Liver (tissue), 9 donors: ENCODE data around the gene SLC26A9. TPM values are rescaled to one million over a fixed set of nuclear protein-coding genes. Genes with fewer than 3 reads are reported as not detected.

Experiments used
- DNase-seq: peaks from one replicate; pipeline ENCODE4 v3.0.0-alpha.2; 2017; ENCODE audit warnings: low spot score
- H3K27ac ChIP-seq, 2 donors: one replicate each; pipeline ENCODE4 v1.7.0; 2013; ENCODE audit warnings: inconsistent platforms in 2 of 2, low read length in 2 of 2, control low read depth in 1 of 2, low read depth in 1 of 2, mild to moderate bottlenecking in 1 of 2
- H3K27me3 ChIP-seq, 4 donors: one replicate each; pipeline versions ENCODE4 v1.6.1 to v1.7.0; 2013; ENCODE audit warnings: low read length in 3 of 4, inconsistent platforms in 1 of 4, mild to moderate bottlenecking in 1 of 4, moderate library complexity in 1 of 4; ENCODE audit not compliant: control insufficient read depth in 4 of 4, insufficient read depth in 4 of 4
- H3K36me3 ChIP-seq, 4 donors: one replicate each; pipeline versions ENCODE4 v1.6.1 to v1.7.0; 2013; ENCODE audit warnings: low read length in 3 of 4, mild to moderate bottlenecking in 3 of 4, low read depth in 1 of 4, moderate library complexity in 1 of 4; ENCODE audit not compliant: control insufficient read depth in 4 of 4, insufficient read depth in 3 of 4
- H3K4me1 ChIP-seq, 4 donors: one replicate each; pipeline versions ENCODE4 v1.6.1 to v1.7.0; 2013; ENCODE audit warnings: low read length in 3 of 4, mild to moderate bottlenecking in 3 of 4, moderate library complexity in 1 of 4; ENCODE audit not compliant: control insufficient read depth in 4 of 4, insufficient read depth in 4 of 4
- H3K4me3 ChIP-seq, 3 donors: one replicate each; pipeline versions ENCODE4 v1.6.1 to v1.7.0; 2013; ENCODE audit warnings: low read length in 3 of 3, control low read depth in 1 of 3, low read depth in 1 of 3, mild to moderate bottlenecking in 1 of 3
- H3K9ac ChIP-seq, 2 donors: one replicate each; pipeline ENCODE4 v1.7.0; 2013; ENCODE audit warnings: low read length in 2 of 2, mild to moderate bottlenecking in 2 of 2, moderate library complexity in 2 of 2, control low read depth in 1 of 2, low read depth in 1 of 2
- H3K9me3 ChIP-seq, 4 donors: one replicate each; pipeline versions ENCODE4 v1.6.1 to v1.7.0; 2013; ENCODE audit warnings: low read length in 3 of 4; ENCODE audit not compliant: control insufficient read depth in 4 of 4
- EGR1 ChIP-seq, 2 donors: IDR thresholded peaks; 2 replicates each; pipeline ENCODE4 v1.6.1; 2016 to 2018; ENCODE audit warnings: antibody characterized with exemption in 2 of 2, low read depth in 2 of 2
- FOXA1 ChIP-seq: IDR thresholded peaks from 2 replicates; pipeline ENCODE4 v1.6.1; 2016; ENCODE audit warnings: antibody characterized with exemption
- FOXA2 ChIP-seq: IDR thresholded peaks from 2 replicates; pipeline ENCODE4 v1.6.1; 2016; ENCODE audit warnings: antibody characterized with exemption
- GABPA ChIP-seq, 2 donors: IDR thresholded peaks in 1 of 2; conservative IDR thresholded peaks in 1 of 2; 2 replicates each; pipeline ENCODE4 v1.6.1; 2016; ENCODE audit warnings: antibody characterized with exemption in 2 of 2, mild to moderate bottlenecking in 1 of 2, moderate library complexity in 1 of 2
- HNF4A ChIP-seq, 2 donors: conservative IDR thresholded peaks; 2 replicates each; pipeline ENCODE4 v1.6.1; 2016; ENCODE audit warnings: antibody characterized with exemption in 2 of 2, mild to moderate bottlenecking in 2 of 2
- HNF4G ChIP-seq: IDR thresholded peaks from 2 replicates; pipeline ENCODE4 v1.6.1; 2016; ENCODE audit warnings: antibody characterized with exemption
- JUND ChIP-seq, 2 donors: IDR thresholded peaks; 2 replicates each; pipeline ENCODE4 v1.6.1; 2016; ENCODE audit warnings: antibody characterized with exemption in 2 of 2
- MAX ChIP-seq: IDR thresholded peaks from 2 replicates; pipeline ENCODE4 v1.6.1; 2016; ENCODE audit warnings: antibody characterized with exemption
- NR2F2 ChIP-seq: IDR thresholded peaks from 2 replicates; pipeline ENCODE4 v1.6.1; 2016; ENCODE audit warnings: antibody characterized with exemption
- RAD21 ChIP-seq, 2 donors: IDR thresholded peaks; 2 replicates each; pipeline ENCODE4 v1.6.1; 2016; ENCODE audit warnings: antibody characterized with exemption in 2 of 2, mild to moderate bottlenecking in 2 of 2
- RXRA ChIP-seq, 2 donors: IDR thresholded peaks; 2 replicates each; pipeline ENCODE4 v1.6.1; 2017 to 2018; ENCODE audit warnings: antibody characterized with exemption in 2 of 2, mild to moderate bottlenecking in 1 of 2
- SP1 ChIP-seq: IDR thresholded peaks from 2 replicates; pipeline ENCODE4 v1.6.1; 2018; ENCODE audit warnings: antibody characterized with exemption, mild to moderate bottlenecking
- TAF1 ChIP-seq: conservative IDR thresholded peaks from 2 replicates; pipeline ENCODE4 v1.6.1; 2016; ENCODE audit warnings: antibody characterized with exemption, mild to moderate bottlenecking
- YY1 ChIP-seq: IDR thresholded peaks from 2 replicates; pipeline ENCODE4 v1.6.1; 2016; ENCODE audit warnings: antibody characterized with exemption, mild to moderate bottlenecking
- WGBS: extraction: QIAGEN DNeasy Blood & Tissue Kit; methylation state at CpG from one replicate; pipeline ENCODE4 v1.1.7; 2013; 5-methylcytosine and 5-hydroxymethylcytosine counted together
- polyA plus RNA-seq, 2 donors: library from polyadenylated mRNA; stranded (reverse) in 1 of 2; unstranded in 1 of 2; fragments of 200-250 nt in 1 of 2; fragments of >200 nt in 1 of 2; fragmentation: Nextera tagmentation in 1 of 2; extraction: Ambion mirVana in 1 of 2; gene quantifications; one replicate each; pipeline versions ENCODE4 v1.2.1 to v1.2.3, GENCODE V29; 2013 to 2015
- total RNA-seq, 2 donors: library from RNA; depleted of rRNA; stranded (reverse); fragments of >200 nt; gene quantifications; one replicate each; pipeline ENCODE4 v1.2.3, GENCODE V29; 2014
- TF ChIP-seq, protein P1 (sequence below): IDR thresholded peaks from 2 replicates; pipeline ENCODE4 v1.6.1; 2016; ENCODE audit warnings: antibody characterized with exemption, mild to moderate bottlenecking
- TF ChIP-seq, protein P2 (sequence below): fragments of 150-350 bp; IDR thresholded peaks from 2 replicates; pipeline ENCODE4 v1.5.1; 2017; ENCODE audit warnings: improper control_type of control experiment, low read depth, low read length; ENCODE audit not compliant: missing input control
- TF ChIP-seq, protein P3 (sequence below): IDR thresholded peaks from 2 replicates; pipeline ENCODE4 v1.6.1; 2016; ENCODE audit warnings: antibody characterized with exemption
- TF ChIP-seq, protein P4 (sequence below): IDR thresholded peaks from 2 replicates; pipeline ENCODE4 v1.6.1; 2016; ENCODE audit warnings: antibody characterized with exemption
- donor health status: healthy.
- donor health status: healthy.
- donor health status: healthy.
- donor health status: healthy.
- donor health status: healthy.

The SLC26A9 gene
- total and polyA plus RNA-seq, 4 donors, result not detected

GRCh38 chr1:205959789-205960188, 16.5 kb upstream of the SLC26A9 start:
- Histone ChIP-seq H3K36me3 (no peaks in the 10 kb centered on the region), H3K4me1 (no peaks in the 10 kb centered on the region), H3K9ac (no peak overlapping the region), H3K27ac (no peak overlapping the region), H3K4me3 (no peak overlapping the region), H3K9me3 (no peaks in the 10 kb centered on the region), H3K27me3 (peaks cover 0 to 14% (median under 1%) of the 10 kb centered on the region in 4 donors)
- TF ChIP-seq, protein P1, sequence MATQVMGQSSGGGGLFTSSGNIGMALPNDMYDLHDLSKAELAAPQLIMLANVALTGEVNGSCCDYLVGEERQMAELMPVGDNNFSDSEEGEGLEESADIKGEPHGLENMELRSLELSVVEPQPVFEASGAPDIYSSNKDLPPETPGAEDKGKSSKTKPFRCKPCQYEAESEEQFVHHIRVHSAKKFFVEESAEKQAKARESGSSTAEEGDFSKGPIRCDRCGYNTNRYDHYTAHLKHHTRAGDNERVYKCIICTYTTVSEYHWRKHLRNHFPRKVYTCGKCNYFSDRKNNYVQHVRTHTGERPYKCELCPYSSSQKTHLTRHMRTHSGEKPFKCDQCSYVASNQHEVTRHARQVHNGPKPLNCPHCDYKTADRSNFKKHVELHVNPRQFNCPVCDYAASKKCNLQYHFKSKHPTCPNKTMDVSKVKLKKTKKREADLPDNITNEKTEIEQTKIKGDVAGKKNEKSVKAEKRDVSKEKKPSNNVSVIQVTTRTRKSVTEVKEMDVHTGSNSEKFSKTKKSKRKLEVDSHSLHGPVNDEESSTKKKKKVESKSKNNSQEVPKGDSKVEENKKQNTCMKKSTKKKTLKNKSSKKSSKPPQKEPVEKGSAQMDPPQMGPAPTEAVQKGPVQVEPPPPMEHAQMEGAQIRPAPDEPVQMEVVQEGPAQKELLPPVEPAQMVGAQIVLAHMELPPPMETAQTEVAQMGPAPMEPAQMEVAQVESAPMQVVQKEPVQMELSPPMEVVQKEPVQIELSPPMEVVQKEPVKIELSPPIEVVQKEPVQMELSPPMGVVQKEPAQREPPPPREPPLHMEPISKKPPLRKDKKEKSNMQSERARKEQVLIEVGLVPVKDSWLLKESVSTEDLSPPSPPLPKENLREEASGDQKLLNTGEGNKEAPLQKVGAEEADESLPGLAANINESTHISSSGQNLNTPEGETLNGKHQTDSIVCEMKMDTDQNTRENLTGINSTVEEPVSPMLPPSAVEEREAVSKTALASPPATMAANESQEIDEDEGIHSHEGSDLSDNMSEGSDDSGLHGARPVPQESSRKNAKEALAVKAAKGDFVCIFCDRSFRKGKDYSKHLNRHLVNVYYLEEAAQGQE, result no peak
- TF ChIP-seq NR2F2 (no peak), HNF4A (conservative IDR thresholded peaks at IDR 0.05) (no peak), RXRA (IDR thresholded peaks at IDR 0.05) (no peak), EGR1 (IDR thresholded peaks at IDR 0.05; ENCODE audit: low read depth in 2 of 2) (no peak), TAF1 (no peak), FOXA1 (no peak), SP1 (no peak), MAX (no peak), JUND (IDR thresholded peaks at IDR 0.05) (no peak), HNF4G (no peak), GABPA (IDR thresholded peaks at IDR 0.05 in 1 of 2, conservative IDR thresholded peaks at IDR 0.05 in 1 of 2) (no peak), FOXA2 (no peak), RAD21 (IDR thresholded peaks at IDR 0.05) (no peak), YY1 (no peak)
- TF ChIP-seq, protein P2, sequence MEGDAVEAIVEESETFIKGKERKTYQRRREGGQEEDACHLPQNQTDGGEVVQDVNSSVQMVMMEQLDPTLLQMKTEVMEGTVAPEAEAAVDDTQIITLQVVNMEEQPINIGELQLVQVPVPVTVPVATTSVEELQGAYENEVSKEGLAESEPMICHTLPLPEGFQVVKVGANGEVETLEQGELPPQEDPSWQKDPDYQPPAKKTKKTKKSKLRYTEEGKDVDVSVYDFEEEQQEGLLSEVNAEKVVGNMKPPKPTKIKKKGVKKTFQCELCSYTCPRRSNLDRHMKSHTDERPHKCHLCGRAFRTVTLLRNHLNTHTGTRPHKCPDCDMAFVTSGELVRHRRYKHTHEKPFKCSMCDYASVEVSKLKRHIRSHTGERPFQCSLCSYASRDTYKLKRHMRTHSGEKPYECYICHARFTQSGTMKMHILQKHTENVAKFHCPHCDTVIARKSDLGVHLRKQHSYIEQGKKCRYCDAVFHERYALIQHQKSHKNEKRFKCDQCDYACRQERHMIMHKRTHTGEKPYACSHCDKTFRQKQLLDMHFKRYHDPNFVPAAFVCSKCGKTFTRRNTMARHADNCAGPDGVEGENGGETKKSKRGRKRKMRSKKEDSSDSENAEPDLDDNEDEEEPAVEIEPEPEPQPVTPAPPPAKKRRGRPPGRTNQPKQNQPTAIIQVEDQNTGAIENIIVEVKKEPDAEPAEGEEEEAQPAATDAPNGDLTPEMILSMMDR, result no peak
- TF ChIP-seq, protein P3, sequence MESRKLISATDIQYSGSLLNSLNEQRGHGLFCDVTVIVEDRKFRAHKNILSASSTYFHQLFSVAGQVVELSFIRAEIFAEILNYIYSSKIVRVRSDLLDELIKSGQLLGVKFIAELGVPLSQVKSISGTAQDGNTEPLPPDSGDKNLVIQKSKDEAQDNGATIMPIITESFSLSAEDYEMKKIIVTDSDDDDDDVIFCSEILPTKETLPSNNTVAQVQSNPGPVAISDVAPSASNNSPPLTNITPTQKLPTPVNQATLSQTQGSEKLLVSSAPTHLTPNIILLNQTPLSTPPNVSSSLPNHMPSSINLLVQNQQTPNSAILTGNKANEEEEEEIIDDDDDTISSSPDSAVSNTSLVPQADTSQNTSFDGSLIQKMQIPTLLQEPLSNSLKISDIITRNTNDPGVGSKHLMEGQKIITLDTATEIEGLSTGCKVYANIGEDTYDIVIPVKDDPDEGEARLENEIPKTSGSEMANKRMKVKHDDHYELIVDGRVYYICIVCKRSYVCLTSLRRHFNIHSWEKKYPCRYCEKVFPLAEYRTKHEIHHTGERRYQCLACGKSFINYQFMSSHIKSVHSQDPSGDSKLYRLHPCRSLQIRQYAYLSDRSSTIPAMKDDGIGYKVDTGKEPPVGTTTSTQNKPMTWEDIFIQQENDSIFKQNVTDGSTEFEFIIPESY, result no peak
- TF ChIP-seq, protein P4, sequence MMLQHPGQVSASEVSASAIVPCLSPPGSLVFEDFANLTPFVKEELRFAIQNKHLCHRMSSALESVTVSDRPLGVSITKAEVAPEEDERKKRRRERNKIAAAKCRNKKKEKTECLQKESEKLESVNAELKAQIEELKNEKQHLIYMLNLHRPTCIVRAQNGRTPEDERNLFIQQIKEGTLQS, result no peak
- WGBS, result 79% methylated on average over 4 of the region's 4 CpGs
- DNase-seq, result no peak
